HL-60 (cell line): ENCODE results near the gene TGFBR1.

Experiments
- DNase-seq, 2 experiments: peaks; one replicate each; pipeline ENCODE4 v3.0.0-alpha.2; 2010 to 2020; ENCODE audit warnings: low read depth in 1 of 2, low spot score in 1 of 2
- H3K27ac ChIP-seq: fragments of 250-450 bp; sonication (Bioruptor Pico); replicated peaks from 2 replicates; pipeline ENCODE4 v1.5.1; 2020; ENCODE audit warnings: mild to moderate bottlenecking, moderate library complexity
- H3K27me3 ChIP-seq: fragments of 250-450 bp; sonication (Bioruptor Pico); 2 replicates; pipeline ENCODE4 v1.5.1; 2021; ENCODE audit warnings: mild to moderate bottlenecking, moderate library complexity; ENCODE audit not compliant: insufficient read depth, poor library complexity, severe bottlenecking
- H3K4me3 ChIP-seq: replicated peaks from 2 replicates; pipeline ENCODE4 v1.5.1; 2011; ENCODE audit warnings: mild to moderate bottlenecking, control low read depth, low read length; ENCODE audit not compliant: insufficient read depth
- GABPA ChIP-seq: IDR thresholded peaks from 2 replicates; pipeline ENCODE4 v1.6.1; 2012; ENCODE audit warnings: low read depth
- POLR2AphosphoS5 ChIP-seq: IDR thresholded peaks from 2 replicates; pipeline ENCODE4 v1.6.1; 2012; ENCODE audit warnings: low read depth
- SPI1 ChIP-seq: IDR thresholded peaks from 2 replicates; pipeline ENCODE4 v1.6.1; 2012; ENCODE audit warnings: low read depth, mild to moderate bottlenecking, borderline replicate concordance
- TF ChIP-seq, protein P1 (sequence below): IDR thresholded peaks from 2 replicates; pipeline ENCODE4 v1.6.1; 2012; ENCODE audit warnings: low read depth; ENCODE audit not compliant: insufficient replicate concordance
- TF ChIP-seq, protein P2 (sequence below): IDR thresholded peaks from one replicate; pipeline ENCODE4 v1.5.1; 2011; ENCODE audit warnings: low read length, control low read depth, inconsistent platforms; ENCODE audit not compliant: insufficient read depth

The TGFBR1 gene

DNA sequence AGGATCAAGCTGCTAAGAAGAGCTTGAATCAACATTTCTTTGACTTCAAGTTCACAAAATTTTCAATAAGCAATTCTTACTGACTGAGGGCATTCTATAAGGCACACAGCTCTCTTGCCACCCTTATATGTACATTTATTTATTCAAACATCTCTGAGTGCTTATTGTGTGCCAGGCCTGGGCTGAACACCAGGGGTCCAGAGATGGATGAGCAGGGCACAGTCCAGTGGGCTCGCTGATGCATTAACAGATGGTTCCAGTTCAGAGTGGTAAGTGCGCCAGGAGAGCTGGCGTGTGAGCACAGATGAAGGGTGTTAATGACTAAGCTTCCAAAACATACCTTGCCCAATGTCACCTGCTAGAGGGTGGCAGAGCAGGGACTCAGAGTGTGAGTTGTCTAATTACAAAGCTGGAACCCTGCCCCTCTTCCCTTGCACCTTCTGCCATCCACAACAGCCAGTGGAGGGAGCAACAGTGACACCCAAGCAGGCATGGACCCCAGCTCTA is 92.3 kb downstream of the TGFBR1 start:
- DNase-seq = no peak
- H3K4me3 ChIP-seq = no peak overlapping the region
- no peak overlapping the region for H3K27ac ChIP-seq
- H3K27me3 ChIP-seq = no peaks in the 10 kb centered on the region
- TF ChIP-seq, protein P1, sequence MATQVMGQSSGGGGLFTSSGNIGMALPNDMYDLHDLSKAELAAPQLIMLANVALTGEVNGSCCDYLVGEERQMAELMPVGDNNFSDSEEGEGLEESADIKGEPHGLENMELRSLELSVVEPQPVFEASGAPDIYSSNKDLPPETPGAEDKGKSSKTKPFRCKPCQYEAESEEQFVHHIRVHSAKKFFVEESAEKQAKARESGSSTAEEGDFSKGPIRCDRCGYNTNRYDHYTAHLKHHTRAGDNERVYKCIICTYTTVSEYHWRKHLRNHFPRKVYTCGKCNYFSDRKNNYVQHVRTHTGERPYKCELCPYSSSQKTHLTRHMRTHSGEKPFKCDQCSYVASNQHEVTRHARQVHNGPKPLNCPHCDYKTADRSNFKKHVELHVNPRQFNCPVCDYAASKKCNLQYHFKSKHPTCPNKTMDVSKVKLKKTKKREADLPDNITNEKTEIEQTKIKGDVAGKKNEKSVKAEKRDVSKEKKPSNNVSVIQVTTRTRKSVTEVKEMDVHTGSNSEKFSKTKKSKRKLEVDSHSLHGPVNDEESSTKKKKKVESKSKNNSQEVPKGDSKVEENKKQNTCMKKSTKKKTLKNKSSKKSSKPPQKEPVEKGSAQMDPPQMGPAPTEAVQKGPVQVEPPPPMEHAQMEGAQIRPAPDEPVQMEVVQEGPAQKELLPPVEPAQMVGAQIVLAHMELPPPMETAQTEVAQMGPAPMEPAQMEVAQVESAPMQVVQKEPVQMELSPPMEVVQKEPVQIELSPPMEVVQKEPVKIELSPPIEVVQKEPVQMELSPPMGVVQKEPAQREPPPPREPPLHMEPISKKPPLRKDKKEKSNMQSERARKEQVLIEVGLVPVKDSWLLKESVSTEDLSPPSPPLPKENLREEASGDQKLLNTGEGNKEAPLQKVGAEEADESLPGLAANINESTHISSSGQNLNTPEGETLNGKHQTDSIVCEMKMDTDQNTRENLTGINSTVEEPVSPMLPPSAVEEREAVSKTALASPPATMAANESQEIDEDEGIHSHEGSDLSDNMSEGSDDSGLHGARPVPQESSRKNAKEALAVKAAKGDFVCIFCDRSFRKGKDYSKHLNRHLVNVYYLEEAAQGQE = no peak
- TF ChIP-seq, protein P2, sequence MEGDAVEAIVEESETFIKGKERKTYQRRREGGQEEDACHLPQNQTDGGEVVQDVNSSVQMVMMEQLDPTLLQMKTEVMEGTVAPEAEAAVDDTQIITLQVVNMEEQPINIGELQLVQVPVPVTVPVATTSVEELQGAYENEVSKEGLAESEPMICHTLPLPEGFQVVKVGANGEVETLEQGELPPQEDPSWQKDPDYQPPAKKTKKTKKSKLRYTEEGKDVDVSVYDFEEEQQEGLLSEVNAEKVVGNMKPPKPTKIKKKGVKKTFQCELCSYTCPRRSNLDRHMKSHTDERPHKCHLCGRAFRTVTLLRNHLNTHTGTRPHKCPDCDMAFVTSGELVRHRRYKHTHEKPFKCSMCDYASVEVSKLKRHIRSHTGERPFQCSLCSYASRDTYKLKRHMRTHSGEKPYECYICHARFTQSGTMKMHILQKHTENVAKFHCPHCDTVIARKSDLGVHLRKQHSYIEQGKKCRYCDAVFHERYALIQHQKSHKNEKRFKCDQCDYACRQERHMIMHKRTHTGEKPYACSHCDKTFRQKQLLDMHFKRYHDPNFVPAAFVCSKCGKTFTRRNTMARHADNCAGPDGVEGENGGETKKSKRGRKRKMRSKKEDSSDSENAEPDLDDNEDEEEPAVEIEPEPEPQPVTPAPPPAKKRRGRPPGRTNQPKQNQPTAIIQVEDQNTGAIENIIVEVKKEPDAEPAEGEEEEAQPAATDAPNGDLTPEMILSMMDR = no peak
- TF ChIP-seq POLR2AphosphoS5 (no peak), SPI1 (no peak), GABPA (no peak)

DNA sequence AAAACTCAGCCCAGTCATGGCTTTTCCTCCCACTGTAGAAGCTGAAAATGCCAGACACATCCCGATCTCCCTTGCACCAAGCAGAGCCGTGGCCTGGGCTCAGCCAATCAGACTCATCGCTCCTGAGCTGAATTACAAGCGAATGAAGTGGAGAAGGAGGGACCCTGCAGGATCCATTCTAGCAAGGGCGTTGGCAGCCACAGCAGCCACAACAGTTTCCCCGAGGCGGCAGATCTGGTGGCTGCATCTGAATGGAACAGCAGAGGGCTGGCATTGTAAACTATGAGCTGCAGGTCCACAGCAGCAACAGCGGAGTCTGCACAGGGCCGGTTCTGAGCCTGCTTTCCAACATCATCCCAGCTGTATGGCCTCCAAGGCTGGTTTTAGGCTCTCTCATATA is 93.1 kb downstream of the TGFBR1 start:
- Histone ChIP-seq H3K27ac (no peak overlapping the region), H3K27me3 (no peaks in the 10 kb centered on the region), H3K4me3 (no peak overlapping the region)
- DNase-seq = no peak
- TF ChIP-seq GABPA = no peak
- TF ChIP-seq SPI1 = no peak
- TF ChIP-seq, protein P2 = no peak
- TF ChIP-seq, protein P1 = no peak
- no peak for TF ChIP-seq POLR2AphosphoS5

DNA sequence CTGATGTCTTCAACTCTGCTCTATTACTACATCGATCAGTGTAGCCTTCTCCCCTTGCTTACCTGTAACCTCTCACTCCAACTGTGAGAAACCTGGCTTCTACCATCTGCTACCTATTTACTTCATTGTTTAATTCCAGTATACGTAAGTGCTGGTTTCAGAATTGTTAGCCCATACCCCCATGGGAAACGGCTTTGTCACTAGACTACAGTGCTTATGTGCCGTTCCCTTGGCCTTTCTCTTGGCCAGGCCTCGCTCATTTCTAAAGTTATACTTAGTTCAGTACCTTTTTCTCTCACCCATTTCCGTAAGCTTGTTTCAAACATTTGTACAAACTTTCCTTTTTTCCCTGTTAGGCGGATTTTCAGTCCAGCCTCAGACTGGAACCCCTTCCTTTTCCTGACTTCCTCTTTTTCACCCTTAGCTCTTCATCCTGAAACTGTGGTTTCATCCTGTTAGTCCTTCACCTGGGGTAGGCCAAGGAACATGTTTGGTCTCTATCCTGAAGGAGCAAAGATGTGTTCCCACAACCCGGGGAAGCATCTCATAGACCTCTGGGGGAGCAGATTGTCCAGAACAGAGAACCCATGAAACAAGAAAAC is 95.1 kb downstream of the TGFBR1 start:
- Histone ChIP-seq H3K4me3 (no peak overlapping the region), H3K27me3 (no peaks in the 10 kb centered on the region), H3K27ac (no peak overlapping the region)
- TF ChIP-seq, protein P1 = no peak
- TF ChIP-seq SPI1 = peak; percentile 90
- DNase-seq = no peak
